HEK293 (cell line): ENCODE measurements around the gene LIME1.

Experiments used
- CTCF ChIA-PET: fragments of 350-600 bp; formaldehyde crosslinking; extraction: SDS; loops from one replicate; lab custom pipeline; 2021; ENCODE audit warnings: antibody characterized with exemption; lab: Yijun Ruan, JAX
- POLR2A ChIA-PET: fragments of 300-600 bp; formaldehyde crosslinking; extraction: SDS; loops from one replicate; lab custom pipeline; 2020; ENCODE audit warnings: antibody characterized with exemption, inconsistent platforms; lab: Yijun Ruan, JAX
- H3K27ac ChIP-seq: fragments of 200-500 bp; sonication (Bioruptor generic); 2 replicates; pipeline ENCODE4 v1.5.1; 2014; ENCODE audit warnings: low read depth, low read length, control low read depth, inconsistent platforms; ENCODE audit errors: extremely low read depth
- H3K36me3 ChIP-seq, 2 experiments: fragments of 200-500 bp in 1 of 2; sonication (Bioruptor generic) in 1 of 2; 1 replicate in 1 of 2; 2 replicates in 1 of 2; pipeline ENCODE4 v1.5.1; 2014 to 2017; ENCODE audit warnings: inconsistent platforms in 2 of 2, low read length in 2 of 2; ENCODE audit not compliant: control insufficient read depth in 2 of 2, insufficient read depth in 1 of 2
- H3K4me1 ChIP-seq: fragments of 200-500 bp; sonication (Bioruptor generic); 2 replicates; pipeline ENCODE4 v1.5.1; 2014; ENCODE audit warnings: mild to moderate bottlenecking, low read length, inconsistent platforms; ENCODE audit not compliant: control insufficient read depth, insufficient read depth
- H3K4me3 ChIP-seq: 2 replicates; pipeline ENCODE4 v1.5.1; 2011; ENCODE audit warnings: low read depth, mild to moderate bottlenecking, control low read depth, low read length, moderate library complexity
- H3K9me3 ChIP-seq: fragments of 200-500 bp; sonication (Bioruptor generic); 2 replicates; pipeline ENCODE4 v1.5.1; 2014; ENCODE audit warnings: low read depth, low read length, inconsistent platforms; ENCODE audit not compliant: control insufficient read depth, insufficient read depth
- AEBP2 ChIP-seq: fragments of 450-650 bp; formaldehyde crosslinking; IDR thresholded peaks from 2 replicates; pipeline ENCODE4 v1.5.1; 2016; ENCODE audit warnings: missing biosample characterization, missing genetic modification characterization, borderline replicate concordance
- EGR2 ChIP-seq: fragments of 450-650 bp; formaldehyde crosslinking; IDR thresholded peaks from 2 replicates; pipeline ENCODE4 v1.5.1; 2016; ENCODE audit warnings: low read depth, missing biosample characterization, missing genetic modification characterization
- KLF1 ChIP-seq: fragments of 450-650 bp; formaldehyde crosslinking; IDR thresholded peaks from 2 replicates; pipeline ENCODE4 v1.5.1; 2016; ENCODE audit warnings: missing biosample characterization, missing genetic modification characterization
- KLF9 ChIP-seq: fragments of 450-650 bp; formaldehyde crosslinking; IDR thresholded peaks from 2 replicates; pipeline ENCODE4 v1.5.1; 2016; ENCODE audit warnings: missing biosample characterization, missing genetic modification characterization, low read depth
- SP2 ChIP-seq: fragments of 450-650 bp; formaldehyde crosslinking; IDR thresholded peaks from 2 replicates; pipeline ENCODE4 v1.5.1; 2016; ENCODE audit warnings: missing biosample characterization, missing genetic modification characterization
- TCF7L2 ChIP-seq: IDR thresholded peaks from 2 replicates; pipeline ENCODE4 v1.6.1; 2011; ENCODE audit warnings: low read depth, mild to moderate bottlenecking, inconsistent platforms, low read length, moderate library complexity, borderline replicate concordance
- TRIM28 ChIP-seq: IDR thresholded peaks from 2 replicates; pipeline ENCODE4 v1.6.1; 2011; ENCODE audit warnings: low read length, control low read depth, borderline replicate concordance
- ZBTB44 ChIP-seq: fragments of 450-650 bp; IDR thresholded peaks from 2 replicates; pipeline ENCODE4 v1.5.1; 2018; ENCODE audit warnings: missing biosample characterization, mild to moderate bottlenecking, missing genetic modification characterization
- ZBTB49 ChIP-seq: fragments of 450-650 bp; formaldehyde crosslinking; IDR thresholded peaks from 2 replicates; pipeline ENCODE4 v1.5.1; 2016; ENCODE audit warnings: missing biosample characterization, missing genetic modification characterization, low read depth
- ZFHX2 ChIP-seq: fragments of 450-650 bp; formaldehyde crosslinking; conservative IDR thresholded peaks from 2 replicates; pipeline ENCODE4 v1.5.1; 2016; ENCODE audit warnings: missing biosample characterization, missing genetic modification characterization
- ZNF133 ChIP-seq: fragments of 450-650 bp; formaldehyde crosslinking; IDR thresholded peaks from 2 replicates; pipeline ENCODE4 v1.5.1; 2016; ENCODE audit warnings: missing biosample characterization, missing genetic modification characterization
- ZNF169 ChIP-seq: fragments of 450-650 bp; formaldehyde crosslinking; IDR thresholded peaks from 2 replicates; pipeline ENCODE4 v1.5.1; 2016; ENCODE audit warnings: missing biosample characterization, missing genetic modification characterization
- ZNF2 ChIP-seq: fragments of 450-650 bp; formaldehyde crosslinking; IDR thresholded peaks from 2 replicates; pipeline ENCODE4 v1.5.1; 2016; ENCODE audit warnings: missing biosample characterization, missing genetic modification characterization
- ZNF311 ChIP-seq: fragments of 450-650 bp; formaldehyde crosslinking; IDR thresholded peaks from 2 replicates; pipeline ENCODE4 v1.5.1; 2017; ENCODE audit warnings: missing biosample characterization, missing genetic modification characterization, borderline replicate concordance
- ZNF404 ChIP-seq: fragments of 450-650 bp; formaldehyde crosslinking; IDR thresholded peaks from 2 replicates; pipeline ENCODE4 v1.5.1; 2017; ENCODE audit warnings: missing biosample characterization, missing genetic modification characterization
- ZNF560 ChIP-seq: fragments of 450-650 bp; formaldehyde crosslinking; IDR thresholded peaks from 2 replicates; pipeline ENCODE4 v1.5.1; 2017; ENCODE audit warnings: missing biosample characterization, missing genetic modification characterization, borderline replicate concordance
- ZNF561 ChIP-seq: fragments of 450-650 bp; IDR thresholded peaks from 2 replicates; pipeline ENCODE4 v1.5.1; 2018; ENCODE audit warnings: missing biosample characterization, missing genetic modification characterization, borderline replicate concordance
- ZNF692 ChIP-seq: fragments of 450-650 bp; formaldehyde crosslinking; IDR thresholded peaks from 2 replicates; pipeline ENCODE4 v1.5.1; 2016; ENCODE audit warnings: missing biosample characterization, missing genetic modification characterization
- ZNF830 ChIP-seq: fragments of 450-650 bp; IDR thresholded peaks from 2 replicates; pipeline ENCODE4 v1.5.0; 2018; ENCODE audit warnings: missing biosample characterization, missing genetic modification characterization, low read depth, mild to moderate bottlenecking, moderate library complexity
- ZSCAN23 ChIP-seq: fragments of 450-650 bp; formaldehyde crosslinking; IDR thresholded peaks from 2 replicates; pipeline ENCODE4 v1.5.1; 2016; ENCODE audit warnings: missing biosample characterization, missing genetic modification characterization
- ZXDB ChIP-seq: fragments of 450-650 bp; formaldehyde crosslinking; IDR thresholded peaks from 2 replicates; pipeline ENCODE4 v1.5.1; 2016; ENCODE audit warnings: missing biosample characterization, missing genetic modification characterization

The LIME1 gene

GRCh38 chr20:63752411-63753101, 16.1 kb downstream of the LIME1 start:
- Histone ChIP-seq H3K9me3 (no peaks in the 10 kb centered on the region), H3K4me3 (no peak overlapping the region), H3K27ac (no peak overlapping the region)
- POLR2A ChIA-PET, result no interaction called here
- TF ChIP-seq ZNF2 (tag by site-specific recombination) (no peak), ZFHX2 (tag by site-specific recombination) (peak; percentile 39; the same call in 1 of the 2 replicates), AEBP2 (no peak), ZNF692 (no peak), ZBTB44 (tag by site-specific recombination) (peak; percentile 25; the same call in 1 of the 2 replicates), EGR2 (tag by site-specific recombination) (peak; percentile 70), TRIM28 (no peak), ZNF830 (tag by site-specific recombination) (no peak), SP2 (tag by site-specific recombination) (peak; percentile 34)
- TF ChIP-seq, all 188 proteins: peak for 4
- CTCF ChIA-PET, result no interaction called here
- Histone ChIP-seq H3K4me1 (no peaks in the 10 kb centered on the region), H3K36me3 (no peaks in the 10 kb centered on the region)

GRCh38 chr20:63753381-63753780, 16.9 kb downstream of the LIME1 start:
- CTCF ChIA-PET, result no interaction called here

More at GRCh38 chr20:63753381-63753780, 16.9 kb downstream of the LIME1 start:
- H3K4me1 ChIP-seq, result no peaks in the 10 kb centered on the region
- H3K36me3 ChIP-seq, result no peaks in the 10 kb centered on the region
- POLR2A ChIA-PET, result no interaction called here
- no peaks in the 10 kb centered on the region for H3K9me3 ChIP-seq
- TF ChIP-seq ZBTB49 (tag by site-specific recombination), result no peak
- no peak for TF ChIP-seq ZNF560
- TF ChIP-seq ZXDB (tag by site-specific recombination), result no peak
- TF ChIP-seq ZNF311, result no peak
- no peak for TF ChIP-seq ZNF169
- TF ChIP-seq ZBTB44 (tag by site-specific recombination), result no peak
- TF ChIP-seq ZNF561 (tag by site-specific recombination), result no peak
- no peak for TF ChIP-seq ZNF404 (tag by site-specific recombination)
- no peak for TF ChIP-seq KLF9 (tag by site-specific recombination)
- TF ChIP-seq ZSCAN23, result no peak
- no peak for TF ChIP-seq ZNF133 (tag by site-specific recombination)
- no peak for TF ChIP-seq TCF7L2
- no peak for TF ChIP-seq KLF1
- H3K4me3 ChIP-seq, result no peak overlapping the region
- H3K27ac ChIP-seq, result no peak overlapping the region
